ENCODE measurements around the gene SPATS1.

The SPATS1 gene

GRCh38 chr6:44342489-44342888, at the start of gene SPATS1:
Gene SPATS1 (plus strand): TSS chr6:44342650. CDS start chr6:44343096, 446 bp downstream.
- DNase-seq (ENCODE audit: low read depth), result no peak

DNA sequence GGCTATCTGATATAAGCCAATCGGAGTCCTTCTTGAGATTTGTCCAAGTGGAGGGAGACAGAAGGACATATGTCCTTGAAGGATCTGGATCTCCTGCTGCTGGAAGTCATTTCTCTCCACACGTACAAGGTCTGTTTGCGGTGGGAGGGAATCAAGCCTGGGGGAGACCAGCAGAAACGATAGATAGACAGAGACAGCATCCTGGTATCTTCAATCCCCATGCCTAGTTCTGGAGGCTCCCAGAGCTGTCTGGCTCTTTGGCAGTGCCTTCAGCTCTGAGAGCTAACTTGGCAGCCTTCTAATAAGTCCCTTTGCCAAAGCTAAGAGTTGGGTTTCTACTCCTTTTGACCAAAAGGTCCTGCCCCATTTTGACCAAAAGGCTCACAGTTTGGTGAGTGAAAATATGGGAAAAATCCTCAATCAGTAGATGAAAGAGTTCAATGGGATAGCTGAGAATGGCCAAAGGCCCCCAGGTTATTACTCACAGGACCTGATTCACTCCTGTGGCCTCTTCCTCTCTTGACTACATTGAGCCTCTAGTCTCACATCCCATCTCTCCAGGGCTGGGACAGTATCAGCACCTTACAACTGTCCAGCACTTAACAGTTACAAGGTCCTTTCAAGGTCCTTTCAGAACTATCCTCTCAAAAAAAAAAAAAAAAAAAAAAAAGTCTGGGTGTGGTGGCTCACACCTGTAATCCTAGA, 49.6 kb upstream of the SPATS1 start:
- DNase-seq (ENCODE audit: low read depth), result no peak

GRCh38 chr6:44294832-44295791, 47.3 kb upstream of the SPATS1 start:
- DNase-seq (ENCODE audit: low read depth), result no peak

DNA sequence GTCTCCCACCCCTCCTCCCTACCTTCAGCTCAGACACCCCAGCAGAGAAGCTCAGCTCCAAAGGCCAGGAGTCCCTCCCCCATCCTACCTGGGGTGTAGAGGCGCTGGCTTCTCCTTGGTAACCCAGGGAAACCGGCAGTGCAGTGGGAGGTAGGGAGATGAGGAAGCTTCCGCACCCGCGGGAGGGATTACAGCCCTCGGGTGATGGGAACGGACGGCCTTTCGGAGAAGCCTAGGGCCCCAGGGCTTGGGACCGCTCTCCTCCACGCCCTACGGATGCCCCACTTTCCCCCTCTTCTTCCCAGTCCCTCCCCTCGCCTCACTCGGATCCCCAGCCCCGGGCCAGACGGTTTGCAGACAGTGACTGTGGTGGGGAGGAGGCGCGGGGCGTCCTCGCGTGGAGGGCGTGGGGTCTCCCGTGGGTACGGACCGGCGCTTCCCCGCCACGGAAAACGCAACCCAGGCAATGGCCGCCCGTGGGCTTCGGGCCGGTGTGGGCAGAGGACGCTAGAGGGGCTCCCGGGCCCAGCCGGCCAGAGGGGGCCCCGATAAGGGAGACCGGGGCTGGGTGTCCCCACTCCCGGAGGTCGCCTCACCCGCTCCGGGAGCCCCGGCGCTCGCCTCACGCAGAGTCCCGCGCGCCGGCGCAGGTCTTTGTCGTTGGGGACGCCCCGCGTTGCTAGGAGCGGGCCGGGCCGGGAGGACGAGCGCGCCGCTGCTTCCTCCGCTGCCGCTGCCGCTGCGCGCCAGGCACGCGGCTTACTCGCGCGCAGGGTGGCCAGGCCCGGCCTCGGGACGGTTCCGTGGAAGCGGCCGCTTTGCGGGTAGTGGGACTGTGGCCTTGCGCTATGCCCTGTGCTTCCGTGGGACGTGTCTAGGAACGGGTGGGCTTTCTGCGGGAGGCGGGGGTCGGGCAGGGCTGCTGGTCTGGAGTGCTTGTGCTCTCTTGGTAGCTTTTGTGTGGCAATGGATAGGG, 45.1 kb upstream of the SPATS1 start:
- DNase-seq (ENCODE audit: low read depth), result peak; percentile 5

DNA sequence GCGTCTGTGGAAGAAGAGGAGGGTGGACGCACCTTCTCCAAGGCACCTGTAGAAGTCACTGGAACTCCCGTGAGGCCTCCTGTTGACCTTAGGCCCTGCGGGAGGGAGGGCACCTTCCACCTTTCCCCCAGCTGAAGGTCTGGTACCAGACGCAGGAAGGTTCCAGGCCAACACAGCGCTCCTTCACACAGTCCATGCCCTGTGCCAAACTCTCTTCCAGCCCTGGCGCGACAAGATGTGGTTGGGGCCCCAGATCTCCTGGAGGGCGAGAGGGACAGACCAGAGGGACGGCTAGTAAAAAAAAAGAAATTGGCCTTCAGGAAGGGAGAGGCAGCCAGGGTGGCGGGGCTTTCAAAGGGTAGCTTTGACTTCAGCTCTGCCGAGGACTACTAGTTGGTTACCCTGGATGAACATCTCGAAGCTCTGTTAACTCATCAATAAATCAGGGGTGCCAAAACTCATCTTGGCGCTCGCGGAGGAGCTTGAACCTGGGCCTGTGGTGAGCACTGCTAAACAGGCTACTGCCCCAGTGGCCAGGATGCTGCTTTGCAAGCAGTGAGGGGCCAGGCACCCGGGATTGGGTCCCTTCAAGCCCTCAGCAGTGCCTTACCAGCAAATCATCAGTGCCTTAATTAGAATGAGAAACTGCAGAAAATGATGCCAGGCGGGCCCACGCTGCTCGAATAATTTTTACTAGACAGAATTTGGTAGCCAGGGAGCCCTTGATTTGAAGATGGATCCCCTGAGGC, 44.2 kb upstream of the SPATS1 start:
- DNase-seq (ENCODE audit: low read depth), result no peak

- no peak for DNase-seq (ENCODE audit: low read depth)
These were observed 43.6 kb upstream of the SPATS1 start for GRCh38 chr6:44298864-44299263.

DNA sequence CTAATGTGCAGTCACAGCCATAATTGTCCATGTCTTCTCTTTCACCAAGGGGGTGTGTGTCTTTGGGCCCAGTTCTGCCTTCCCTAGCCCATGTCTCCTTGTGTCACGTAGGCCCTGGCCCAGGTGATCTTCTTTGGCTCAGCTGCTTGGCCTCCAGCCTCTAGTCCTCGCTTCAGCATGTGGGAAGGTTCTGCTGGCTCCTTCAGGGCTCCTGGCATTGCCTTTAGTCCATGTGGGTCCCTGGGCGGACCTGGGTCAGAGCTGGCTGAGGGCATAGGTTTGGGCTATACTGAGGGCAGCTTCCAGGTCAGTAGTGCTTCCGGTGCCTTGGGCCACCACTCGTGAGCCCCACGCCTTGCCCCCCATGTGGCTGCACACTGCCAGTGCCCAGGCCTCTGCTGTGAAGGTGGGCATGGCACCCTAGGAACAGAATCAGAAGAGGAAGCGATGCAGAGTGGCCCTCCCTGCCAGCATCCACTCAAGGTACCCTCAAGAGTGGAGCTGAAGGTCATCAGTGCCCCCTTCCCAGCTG, 42.1 kb upstream of the SPATS1 start:
- DNase-seq (ENCODE audit: low read depth), result no peak

DNA sequence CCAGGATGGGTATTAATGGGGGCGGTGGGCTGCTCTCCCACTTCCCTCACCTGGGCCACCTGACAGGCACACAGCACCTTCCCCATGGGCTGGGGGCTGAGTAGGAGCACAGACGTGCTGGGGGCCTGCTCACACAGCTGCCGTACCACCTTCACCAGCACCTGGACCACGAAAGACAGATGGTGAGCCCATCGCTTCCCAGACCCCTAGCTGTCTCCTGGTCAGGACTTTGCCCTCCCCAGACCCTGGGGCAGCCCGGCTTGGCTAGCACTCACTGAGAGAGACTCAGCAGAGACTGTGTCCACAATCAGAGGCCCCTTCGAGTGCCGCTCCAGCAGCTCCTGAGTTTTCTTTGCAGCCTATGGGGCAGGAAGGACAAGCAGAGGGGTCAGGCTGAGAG, 41.3 kb upstream of the SPATS1 start:
- no peak for DNase-seq (ENCODE audit: low read depth)

- no peak for DNase-seq (ENCODE audit: low read depth)
These were observed 40.5 kb upstream of the SPATS1 start for GRCh38 chr6:44301782-44302564.

- no peak for DNase-seq (ENCODE audit: low read depth)
These were observed 39.6 kb upstream of the SPATS1 start for GRCh38 chr6:44302856-44303255.

GRCh38 chr6:44303842-44304241, 38.6 kb upstream of the SPATS1 start:
- DNase-seq (ENCODE audit: low read depth), result no peak

- DNase-seq (ENCODE audit: low read depth), result peak; percentile 16
These were observed 37.9 kb upstream of the SPATS1 start for GRCh38 chr6:44304282-44305199.

- DNase-seq (ENCODE audit: low read depth), result no peak
These were observed 37.2 kb upstream of the SPATS1 start for GRCh38 chr6:44305200-44305725.

- no peak for DNase-seq (ENCODE audit: low read depth)
These were observed 35.7 kb upstream of the SPATS1 start for GRCh38 chr6:44306710-44307109.

DNA sequence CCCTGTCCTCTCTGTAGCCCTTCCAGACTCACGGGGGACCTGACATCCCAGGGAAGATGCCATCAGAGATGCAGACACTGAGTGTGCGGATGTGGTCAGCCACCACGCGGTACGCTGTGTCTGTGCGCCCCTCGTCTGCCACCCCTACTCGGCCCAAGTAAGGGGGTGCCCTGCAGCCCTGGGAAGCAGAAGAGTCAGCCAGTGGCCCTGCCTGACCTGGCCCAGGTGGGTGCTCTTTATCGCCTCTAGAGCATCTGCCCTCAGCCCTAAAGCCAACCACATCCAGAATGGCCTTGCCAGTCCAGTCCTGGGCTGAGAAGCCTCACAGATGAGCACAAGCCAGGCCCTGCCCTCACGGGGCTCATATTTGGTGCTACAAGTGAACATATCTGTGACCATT, 35.2 kb upstream of the SPATS1 start:
- DNase-seq (ENCODE audit: low read depth), result no peak

- DNase-seq (ENCODE audit: low read depth), result peak; percentile 35
These were observed 33.4 kb upstream of the SPATS1 start for GRCh38 chr6:44309092-44309491.

DNA sequence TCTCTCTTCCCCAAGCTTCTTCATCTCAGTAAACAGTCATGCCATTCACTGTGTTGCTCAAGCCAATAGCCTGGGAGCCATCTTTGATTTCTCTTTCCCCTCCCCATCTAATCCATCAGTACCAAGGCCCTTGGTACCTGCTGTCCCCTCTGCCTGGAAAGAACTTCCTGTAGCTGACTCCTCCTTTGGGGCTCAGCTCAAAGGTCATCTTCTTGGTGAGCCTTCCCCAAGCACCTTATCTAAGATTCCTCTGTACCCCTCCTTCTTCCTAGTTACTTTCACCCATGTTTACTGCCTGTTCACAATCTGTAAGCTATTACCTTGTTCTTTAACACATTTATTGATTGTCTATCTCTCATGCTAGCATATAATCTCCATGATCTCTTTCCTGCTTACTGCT, 32.8 kb upstream of the SPATS1 start:
- no peak for DNase-seq (ENCODE audit: low read depth)

DNA sequence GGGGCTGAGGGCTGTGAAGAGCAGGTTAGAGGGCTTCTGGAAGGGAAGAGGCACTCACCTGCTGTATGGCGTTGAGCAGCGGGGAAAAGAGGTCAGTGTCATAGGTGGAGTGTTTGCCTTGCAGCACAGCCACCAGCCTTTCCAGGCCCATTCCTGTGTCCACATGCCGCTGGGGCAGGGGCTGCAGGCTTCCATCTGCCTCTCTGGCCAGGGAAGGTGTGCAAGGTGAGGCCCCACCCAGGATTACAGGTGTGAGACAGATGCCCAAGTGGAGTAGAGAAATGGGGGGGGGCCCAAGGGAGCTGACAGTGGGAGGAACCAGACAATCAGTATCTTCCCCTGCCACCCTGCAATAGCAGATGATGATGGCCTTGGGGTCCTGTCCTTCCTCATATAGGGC, 32.2 kb upstream of the SPATS1 start:
- DNase-seq (ENCODE audit: low read depth), result no peak

GRCh38 chr6:44311304-44311703, 31.1 kb upstream of the SPATS1 start:
- DNase-seq (ENCODE audit: low read depth), result no peak

Measured in stromal cell of bone marrow (primary cell).